Neutrophil (primary cell): Measurements from ENCODE around the gene ME3.

ENCODE experiments used
- H3K27ac ChIP-seq: fragments of 200-600 bp; sonication (generic); 2 replicates; pipeline ENCODE4 v1.5.1; 2016; ENCODE audit warnings: mild to moderate bottlenecking, moderate library complexity
- H3K27me3 ChIP-seq: fragments of 200-600 bp; sonication (generic); 2 replicates; pipeline ENCODE4 v1.6.0; 2016; ENCODE audit warnings: mild to moderate bottlenecking
- H3K36me3 ChIP-seq: fragments of 200-600 bp; sonication (generic); 2 replicates; pipeline ENCODE4 v1.5.1; 2017
- H3K4me1 ChIP-seq, 2 experiments: fragments of 200-600 bp in 1 of 2; sonication (generic) in 1 of 2; 1 replicate in 1 of 2; 2 replicates in 1 of 2; pipeline versions ENCODE4 v1.5.1 to v1.6.1; 2013 to 2016; ENCODE audit warnings: low read depth in 1 of 2, low read length in 1 of 2, mild to moderate bottlenecking in 1 of 2, moderate library complexity in 1 of 2; ENCODE audit not compliant: control insufficient read depth in 1 of 2, insufficient read depth in 1 of 2
- H3K4me3 ChIP-seq, 2 experiments: fragments of 200-600 bp in 1 of 2; sonication (generic) in 1 of 2; 1 replicate in 1 of 2; 2 replicates in 1 of 2; pipeline ENCODE4 v1.5.1; 2013 to 2016; ENCODE audit warnings: low read depth in 1 of 2, low read length in 1 of 2, mild to moderate bottlenecking in 1 of 2, moderate library complexity in 1 of 2
- H3K9me3 ChIP-seq: fragments of 200-600 bp; sonication (generic); 2 replicates; pipeline ENCODE4 v1.5.1; 2016
- TF ChIP-seq, protein P1 (sequence below): fragments of 200-600 bp; sonication (generic); IDR thresholded peaks from 2 replicates; pipeline ENCODE4 v1.5.1; 2016; ENCODE audit warnings: antibody characterized with exemption

The ME3 gene

DNA sequence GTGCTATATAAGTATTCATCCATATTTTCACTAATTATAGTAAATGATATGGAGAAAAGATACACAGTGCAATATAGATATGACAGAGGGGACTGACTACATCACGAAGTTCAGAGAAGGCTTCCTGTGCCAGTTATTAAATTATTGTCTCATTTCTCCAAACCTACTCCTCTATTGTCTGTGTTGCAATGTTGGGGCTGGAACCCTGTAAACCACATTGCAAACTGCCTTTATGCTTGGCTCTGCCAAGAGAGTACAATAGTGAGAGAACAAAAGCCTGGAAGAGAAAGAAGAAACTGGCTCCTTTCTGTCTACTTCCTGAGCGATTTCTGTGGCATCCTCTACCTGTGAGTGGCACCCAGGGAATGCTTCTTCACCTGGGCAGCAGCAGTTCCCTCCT is 46.4 kb downstream of the ME3 start:
- no peak overlapping the region for H3K27ac ChIP-seq
- no peaks in the 10 kb centered on the region for H3K4me1 ChIP-seq
- no peak overlapping the region for H3K4me3 ChIP-seq
- TF ChIP-seq, protein P1, sequence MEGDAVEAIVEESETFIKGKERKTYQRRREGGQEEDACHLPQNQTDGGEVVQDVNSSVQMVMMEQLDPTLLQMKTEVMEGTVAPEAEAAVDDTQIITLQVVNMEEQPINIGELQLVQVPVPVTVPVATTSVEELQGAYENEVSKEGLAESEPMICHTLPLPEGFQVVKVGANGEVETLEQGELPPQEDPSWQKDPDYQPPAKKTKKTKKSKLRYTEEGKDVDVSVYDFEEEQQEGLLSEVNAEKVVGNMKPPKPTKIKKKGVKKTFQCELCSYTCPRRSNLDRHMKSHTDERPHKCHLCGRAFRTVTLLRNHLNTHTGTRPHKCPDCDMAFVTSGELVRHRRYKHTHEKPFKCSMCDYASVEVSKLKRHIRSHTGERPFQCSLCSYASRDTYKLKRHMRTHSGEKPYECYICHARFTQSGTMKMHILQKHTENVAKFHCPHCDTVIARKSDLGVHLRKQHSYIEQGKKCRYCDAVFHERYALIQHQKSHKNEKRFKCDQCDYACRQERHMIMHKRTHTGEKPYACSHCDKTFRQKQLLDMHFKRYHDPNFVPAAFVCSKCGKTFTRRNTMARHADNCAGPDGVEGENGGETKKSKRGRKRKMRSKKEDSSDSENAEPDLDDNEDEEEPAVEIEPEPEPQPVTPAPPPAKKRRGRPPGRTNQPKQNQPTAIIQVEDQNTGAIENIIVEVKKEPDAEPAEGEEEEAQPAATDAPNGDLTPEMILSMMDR: no peak
- no peaks in the 10 kb centered on the region for H3K36me3 ChIP-seq
- H3K27me3 ChIP-seq: no peaks in the 10 kb centered on the region
- H3K9me3 ChIP-seq: no peaks in the 10 kb centered on the region

DNA sequence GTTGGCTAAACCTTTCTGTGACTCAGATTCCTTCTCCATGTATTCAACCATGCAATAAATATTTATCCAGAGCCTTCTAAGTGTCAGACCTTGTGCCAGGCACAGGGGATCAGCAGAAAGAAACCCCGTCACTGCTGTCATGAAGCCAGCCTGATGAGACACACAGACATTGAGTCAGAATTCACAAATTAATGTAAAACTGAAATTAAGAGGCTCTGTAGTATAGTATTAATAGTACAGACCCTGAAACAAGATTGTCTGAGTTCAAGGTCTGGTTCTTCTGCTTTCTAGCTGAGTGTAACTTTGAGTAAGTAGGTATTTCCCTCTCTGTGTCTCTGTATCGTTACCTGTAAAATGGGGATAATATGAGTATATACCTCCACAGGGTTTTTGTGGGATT is 46.9 kb downstream of the ME3 start:
- Histone ChIP-seq H3K9me3 (no peaks in the 10 kb centered on the region), H3K4me3 (no peak overlapping the region), H3K36me3 (no peaks in the 10 kb centered on the region), H3K27ac (no peak overlapping the region), H3K27me3 (no peaks in the 10 kb centered on the region), H3K4me1 (no peaks in the 10 kb centered on the region)
- TF ChIP-seq, protein P1: no peak

GRCh38 chr11:86624366-86624765 is 48.0 kb downstream of the ME3 start:
- H3K27ac ChIP-seq: no peak overlapping the region
- no peaks in the 10 kb centered on the region for H3K9me3 ChIP-seq
- TF ChIP-seq, protein P1: no peak
- no peaks in the 10 kb centered on the region for H3K36me3 ChIP-seq
- H3K4me3 ChIP-seq: no peak overlapping the region
- no peaks in the 10 kb centered on the region for H3K27me3 ChIP-seq
- no peaks in the 10 kb centered on the region for H3K4me1 ChIP-seq

DNA sequence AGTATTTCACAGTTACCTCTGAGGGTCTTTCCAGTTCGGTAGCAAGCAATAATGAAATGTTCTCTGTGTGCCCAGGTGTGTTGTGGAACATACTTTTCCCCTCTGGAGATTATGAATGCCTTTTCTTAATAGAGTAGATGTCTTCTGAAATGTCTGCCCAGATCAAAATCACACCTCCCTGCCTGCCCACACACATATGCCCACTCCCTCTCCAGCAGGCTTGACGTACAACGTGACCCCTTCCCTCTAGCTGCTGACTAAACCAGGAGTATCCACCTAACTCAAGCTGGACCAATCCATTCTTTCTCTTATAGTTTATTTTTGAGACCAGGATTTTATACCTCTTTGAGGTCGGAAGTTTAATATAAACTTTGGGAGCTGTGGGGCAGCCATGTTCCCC is 48.7 kb downstream of the ME3 start:
- no peak overlapping the region for H3K27ac ChIP-seq

GRCh38 chr11:86623041-86623621 is 49.3 kb downstream of the ME3 start:
- TF ChIP-seq, protein P1: no peak
- Histone ChIP-seq H3K27ac (no peak overlapping the region), H3K4me1 (no peaks in the 10 kb centered on the region), H3K36me3 (no peaks in the 10 kb centered on the region), H3K27me3 (no peaks in the 10 kb centered on the region), H3K4me3 (no peak overlapping the region), H3K9me3 (no peaks in the 10 kb centered on the region)

More for the DNA sequence above, 48.7 kb downstream of the ME3 start:
- Histone ChIP-seq H3K9me3 (no peaks in the 10 kb centered on the region), H3K36me3 (no peaks in the 10 kb centered on the region), H3K27me3 (no peaks in the 10 kb centered on the region), H3K4me3 (no peak overlapping the region), H3K4me1 (no peaks in the 10 kb centered on the region)
- TF ChIP-seq, protein P1: no peak

DNA sequence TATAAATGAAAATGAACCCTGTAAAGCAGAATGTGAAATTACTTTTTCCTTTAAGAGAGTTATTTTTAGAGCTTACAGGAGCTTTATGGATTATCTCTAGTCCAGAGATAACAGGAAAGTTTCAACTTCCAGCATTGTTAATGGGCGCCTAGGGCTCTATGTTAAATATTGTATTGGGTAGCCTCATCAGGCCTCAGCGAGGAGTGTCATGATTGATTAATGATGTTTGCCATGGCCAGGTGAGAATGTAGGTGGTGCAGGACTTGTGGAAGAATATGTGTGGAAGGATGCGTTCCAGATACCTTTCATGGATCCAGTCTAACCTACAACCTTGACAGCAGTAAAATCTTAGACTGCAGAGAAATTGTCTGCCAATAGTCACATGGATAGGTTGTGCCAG is 50.6 kb downstream of the ME3 start:
- H3K27me3 ChIP-seq: no peaks in the 10 kb centered on the region
- H3K9me3 ChIP-seq: no peaks in the 10 kb centered on the region
- H3K27ac ChIP-seq: no peak overlapping the region
- no peaks in the 10 kb centered on the region for H3K36me3 ChIP-seq
- H3K4me3 ChIP-seq: no peak overlapping the region
- TF ChIP-seq, protein P1: no peak
- H3K4me1 ChIP-seq: no peaks in the 10 kb centered on the region
